ENCODE data around the gene CAV2. TPM values are rescaled to one million over a fixed set of nuclear protein-coding genes. Genes with fewer than 3 reads are reported as not detected.

CAV2 gene
- total and polyA plus RNA-seq, 2 of the 13 experiments (the other 11 are each of a cell fraction or from before 2014, with no cell fraction given) = 0.09 to 0.18 TPM

DNA sequence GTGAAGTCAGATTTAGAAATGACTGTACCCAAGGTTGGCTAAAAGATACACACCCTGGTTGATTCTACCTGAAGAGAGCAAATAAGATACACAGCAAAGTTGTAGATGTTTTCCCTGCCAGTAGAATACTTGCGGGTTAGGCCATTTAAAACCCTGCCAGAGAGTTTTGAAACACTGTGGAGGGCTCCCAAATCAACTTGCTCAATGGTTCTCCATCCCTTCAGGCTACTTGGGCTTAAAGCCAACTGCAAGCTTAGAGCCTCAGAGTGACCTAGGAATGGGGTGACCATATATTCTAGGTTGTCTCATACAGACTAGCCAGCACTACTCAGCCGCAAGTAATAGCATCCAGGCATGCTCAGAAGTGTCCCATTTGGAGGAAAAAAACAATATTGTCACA is 35.3 kb downstream of the CAV2 start:
- in situ Hi-C loops (cut with HindIII; ENCODE audit: extremely low pct_ligation_motif_present, low pct_unique_long_range_greater_than_20kb) (no loop called here), intact Hi-C loops (cut with micrococcal nuclease; ENCODE audit: unreplicated experiment) (no loop called here)
- Histone ChIP-seq H3K27me3 (ENCODE audit: control insufficient read depth in 1 of 2, insufficient read depth in 2 of 2, low read length in 2 of 2) (no peaks in the 10 kb centered on the region), H3K4me2 (ENCODE audit: low read depth, low read length) (no peak overlapping the region), H3K27ac (ENCODE audit: extremely low read length, insufficient read depth, low read length) (no peak overlapping the region), H3K79me2 (ENCODE audit: insufficient read depth, low read length) (no peaks in the 10 kb centered on the region), H3K9me3 (ENCODE audit: low read length) (no peaks in the 10 kb centered on the region), H3K9ac (ENCODE audit: insufficient read depth, low read depth, low read length) (no peak overlapping the region), H3K4me3 (replicated peaks in 1 of 3; ENCODE audit: insufficient read depth in 1 of 3, low read depth in 2 of 3, low read length in 3 of 3) (no peak overlapping the region), H2AFZ (ENCODE audit: low read length) (no peak overlapping the region), H3K4me1 (ENCODE audit: insufficient read depth, low read length) (peaks cover 13% of the 10 kb centered on the region), H4K20me1 (ENCODE audit: insufficient read depth, low read length) (no peaks in the 10 kb centered on the region), H3K36me3 (replicated peaks in 1 of 2; ENCODE audit: control insufficient read depth in 1 of 2, insufficient read depth in 2 of 2, low read length in 2 of 2) (no peaks in the 10 kb centered on the region)
- ChIA-PET CTCF (ENCODE audit: low intra/inter-chr PET ratio, low total read pairs) (no interaction called here), POLR2A (no interaction called here)
- BruUV-seq (replicated peaks) = no TSS peak
- no peak for ATAC-seq
- WGBS (ENCODE audit: low lambda C conversion rate) = 72% methylated on average over 2 of the region's 2 CpGs
- no peak for TF ChIP-seq NBN (conservative IDR thresholded peaks at IDR 0.05)
- TF ChIP-seq, protein P1, sequence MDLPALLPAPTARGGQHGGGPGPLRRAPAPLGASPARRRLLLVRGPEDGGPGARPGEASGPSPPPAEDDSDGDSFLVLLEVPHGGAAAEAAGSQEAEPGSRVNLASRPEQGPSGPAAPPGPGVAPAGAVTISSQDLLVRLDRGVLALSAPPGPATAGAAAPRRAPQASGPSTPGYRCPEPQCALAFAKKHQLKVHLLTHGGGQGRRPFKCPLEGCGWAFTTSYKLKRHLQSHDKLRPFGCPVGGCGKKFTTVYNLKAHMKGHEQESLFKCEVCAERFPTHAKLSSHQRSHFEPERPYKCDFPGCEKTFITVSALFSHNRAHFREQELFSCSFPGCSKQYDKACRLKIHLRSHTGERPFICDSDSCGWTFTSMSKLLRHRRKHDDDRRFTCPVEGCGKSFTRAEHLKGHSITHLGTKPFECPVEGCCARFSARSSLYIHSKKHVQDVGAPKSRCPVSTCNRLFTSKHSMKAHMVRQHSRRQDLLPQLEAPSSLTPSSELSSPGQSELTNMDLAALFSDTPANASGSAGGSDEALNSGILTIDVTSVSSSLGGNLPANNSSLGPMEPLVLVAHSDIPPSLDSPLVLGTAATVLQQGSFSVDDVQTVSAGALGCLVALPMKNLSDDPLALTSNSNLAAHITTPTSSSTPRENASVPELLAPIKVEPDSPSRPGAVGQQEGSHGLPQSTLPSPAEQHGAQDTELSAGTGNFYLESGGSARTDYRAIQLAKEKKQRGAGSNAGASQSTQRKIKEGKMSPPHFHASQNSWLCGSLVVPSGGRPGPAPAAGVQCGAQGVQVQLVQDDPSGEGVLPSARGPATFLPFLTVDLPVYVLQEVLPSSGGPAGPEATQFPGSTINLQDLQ (CRISPR knock-in tag; IDR thresholded peaks at IDR 0.05) = no peak
- DNase-seq (ENCODE audit: low spot score) = no peak
- no peak for FAIRE-seq

DNA sequence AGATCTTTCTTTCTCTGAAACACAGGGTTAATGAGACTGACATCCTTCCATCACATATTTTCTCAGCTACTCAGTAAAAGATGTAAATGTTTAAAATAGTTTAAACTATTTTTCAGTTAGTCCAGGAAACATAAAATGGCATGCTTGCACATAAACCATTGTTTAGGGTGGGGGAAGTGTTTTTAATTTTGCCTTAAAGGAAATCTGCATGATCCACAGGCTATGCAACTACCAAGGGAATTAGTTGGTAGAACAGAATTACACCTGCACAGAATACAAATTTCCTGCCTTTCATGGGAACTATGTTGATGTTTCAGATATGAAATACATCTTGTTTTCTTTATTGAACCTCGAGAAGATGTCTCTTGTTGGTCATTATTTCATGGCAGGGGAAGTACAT is 35.9 kb downstream of the CAV2 start:
- Histone ChIP-seq H3K9ac (ENCODE audit: insufficient read depth, low read depth, low read length) (no peak overlapping the region), H4K20me1 (ENCODE audit: insufficient read depth, low read length) (no peaks in the 10 kb centered on the region), H3K27ac (ENCODE audit: extremely low read length, insufficient read depth, low read length) (no peak overlapping the region), H3K4me3 (replicated peaks in 1 of 3; ENCODE audit: insufficient read depth in 1 of 3, low read depth in 2 of 3, low read length in 3 of 3) (no peak overlapping the region), H3K4me1 (ENCODE audit: insufficient read depth, low read length) (peaks cover 13% of the 10 kb centered on the region), H3K4me2 (ENCODE audit: low read depth, low read length) (no peak overlapping the region), H3K79me2 (ENCODE audit: insufficient read depth, low read length) (no peaks in the 10 kb centered on the region), H3K36me3 (replicated peaks in 1 of 2; ENCODE audit: control insufficient read depth in 1 of 2, insufficient read depth in 2 of 2, low read length in 2 of 2) (no peaks in the 10 kb centered on the region), H3K9me3 (ENCODE audit: low read length) (no peaks in the 10 kb centered on the region), H2AFZ (ENCODE audit: low read length) (no peak overlapping the region), H3K27me3 (ENCODE audit: control insufficient read depth in 1 of 2, insufficient read depth in 2 of 2, low read length in 2 of 2) (no peaks in the 10 kb centered on the region)
- ATAC-seq (no peak), DNase-seq (ENCODE audit: low spot score) (no peak), FAIRE-seq (no peak)
- ChIA-PET CTCF (ENCODE audit: low intra/inter-chr PET ratio, low total read pairs) (no interaction called here), POLR2A (no interaction called here)
- BruUV-seq (replicated peaks) = no TSS peak
- intact Hi-C loops (cut with micrococcal nuclease; ENCODE audit: unreplicated experiment) = no loop called here
- 32% methylated on average over 1 of the region's 1 CpG for WGBS (ENCODE audit: low lambda C conversion rate)
- in situ Hi-C loops (cut with HindIII; ENCODE audit: extremely low pct_ligation_motif_present, low pct_unique_long_range_greater_than_20kb) = no loop called here
- TF ChIP-seq SIN3B (IDR thresholded peaks at IDR 0.05; ENCODE audit: low read length) (no peak), ZNF790 (CRISPR knock-in tag; IDR thresholded peaks at IDR 0.05; ENCODE audit: borderline replicate concordance) (no peak), MTF1 (CRISPR knock-in tag; IDR thresholded peaks at IDR 0.05) (no peak), TP53 (CRISPR knock-in tag; conservative IDR thresholded peaks at IDR 0.05) (no peak), ZNF460 (CRISPR knock-in tag; IDR thresholded peaks at IDR 0.05; ENCODE audit: borderline replicate concordance) (no peak), POGZ (CRISPR knock-in tag; IDR thresholded peaks at IDR 0.05) (no peak), ZNF570 (CRISPR knock-in tag; IDR thresholded peaks at IDR 0.05; ENCODE audit: borderline replicate concordance) (no peak), HNRNPL (IDR thresholded peaks at IDR 0.05; ENCODE audit: low read depth, low read length) (no peak), AHR (CRISPR knock-in tag; IDR thresholded peaks at IDR 0.05) (no peak), RFXAP (CRISPR knock-in tag; IDR thresholded peaks at IDR 0.05; ENCODE audit: borderline replicate concordance) (no peak), TSC22D2 (CRISPR knock-in tag; IDR thresholded peaks at IDR 0.05; ENCODE audit: borderline replicate concordance) (no peak), ZNF703 (CRISPR knock-in tag; IDR thresholded peaks at IDR 0.05; ENCODE audit: borderline replicate concordance) (no peak), SOX5 (CRISPR knock-in tag; IDR thresholded peaks at IDR 0.05; ENCODE audit: borderline replicate concordance) (no peak)
- TF ChIP-seq, protein P2, sequence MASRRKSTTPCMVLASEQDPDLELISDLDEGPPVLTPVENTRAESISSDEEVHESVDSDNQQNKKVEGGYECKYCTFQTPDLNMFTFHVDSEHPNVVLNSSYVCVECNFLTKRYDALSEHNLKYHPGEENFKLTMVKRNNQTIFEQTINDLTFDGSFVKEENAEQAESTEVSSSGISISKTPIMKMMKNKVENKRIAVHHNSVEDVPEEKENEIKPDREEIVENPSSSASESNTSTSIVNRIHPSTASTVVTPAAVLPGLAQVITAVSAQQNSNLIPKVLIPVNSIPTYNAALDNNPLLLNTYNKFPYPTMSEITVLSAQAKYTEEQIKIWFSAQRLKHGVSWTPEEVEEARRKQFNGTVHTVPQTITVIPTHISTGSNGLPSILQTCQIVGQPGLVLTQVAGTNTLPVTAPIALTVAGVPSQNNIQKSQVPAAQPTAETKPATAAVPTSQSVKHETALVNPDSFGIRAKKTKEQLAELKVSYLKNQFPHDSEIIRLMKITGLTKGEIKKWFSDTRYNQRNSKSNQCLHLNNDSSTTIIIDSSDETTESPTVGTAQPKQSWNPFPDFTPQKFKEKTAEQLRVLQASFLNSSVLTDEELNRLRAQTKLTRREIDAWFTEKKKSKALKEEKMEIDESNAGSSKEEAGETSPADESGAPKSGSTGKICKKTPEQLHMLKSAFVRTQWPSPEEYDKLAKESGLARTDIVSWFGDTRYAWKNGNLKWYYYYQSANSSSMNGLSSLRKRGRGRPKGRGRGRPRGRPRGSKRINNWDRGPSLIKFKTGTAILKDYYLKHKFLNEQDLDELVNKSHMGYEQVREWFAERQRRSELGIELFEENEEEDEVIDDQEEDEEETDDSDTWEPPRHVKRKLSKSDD (CRISPR knock-in tag; IDR thresholded peaks at IDR 0.05; ENCODE audit: low read depth) = no peak

All from HepG2 (cell line).